Epidermal melanocyte (primary cell): ENCODE measurements around the gene LRRC51.

ENCODE experiments used
- DNase-seq: peaks from one replicate; pipeline ENCODE4 v3.0.0; 2011; ENCODE audit warnings: low spot score; ENCODE audit not compliant: insufficient read length

The LRRC51 gene

GRCh38 chr11:72080326-72081183, at the start of gene LRRC51, which contains the start of gene NUMA1:
Gene LRRC51 (plus strand): TSS chr11:72080850. CDS start chr11:72089084, 8,234 bp downstream.
Gene NUMA1 (minus strand): TSS chr11:72080542. CDS start chr11:72035943, 44,599 bp downstream.
- peak; percentile 91 for DNase-seq

- no peak for DNase-seq
Measured at GRCh38 chr11:72036687-72037086, 44.0 kb upstream of the LRRC51 start.

GRCh38 chr11:72037554-72038311, 42.9 kb upstream of the LRRC51 start:
- no peak for DNase-seq

- peak; percentile 67 for DNase-seq
Measured at GRCh38 chr11:72038491-72038890, 42.2 kb upstream of the LRRC51 start.

DNA sequence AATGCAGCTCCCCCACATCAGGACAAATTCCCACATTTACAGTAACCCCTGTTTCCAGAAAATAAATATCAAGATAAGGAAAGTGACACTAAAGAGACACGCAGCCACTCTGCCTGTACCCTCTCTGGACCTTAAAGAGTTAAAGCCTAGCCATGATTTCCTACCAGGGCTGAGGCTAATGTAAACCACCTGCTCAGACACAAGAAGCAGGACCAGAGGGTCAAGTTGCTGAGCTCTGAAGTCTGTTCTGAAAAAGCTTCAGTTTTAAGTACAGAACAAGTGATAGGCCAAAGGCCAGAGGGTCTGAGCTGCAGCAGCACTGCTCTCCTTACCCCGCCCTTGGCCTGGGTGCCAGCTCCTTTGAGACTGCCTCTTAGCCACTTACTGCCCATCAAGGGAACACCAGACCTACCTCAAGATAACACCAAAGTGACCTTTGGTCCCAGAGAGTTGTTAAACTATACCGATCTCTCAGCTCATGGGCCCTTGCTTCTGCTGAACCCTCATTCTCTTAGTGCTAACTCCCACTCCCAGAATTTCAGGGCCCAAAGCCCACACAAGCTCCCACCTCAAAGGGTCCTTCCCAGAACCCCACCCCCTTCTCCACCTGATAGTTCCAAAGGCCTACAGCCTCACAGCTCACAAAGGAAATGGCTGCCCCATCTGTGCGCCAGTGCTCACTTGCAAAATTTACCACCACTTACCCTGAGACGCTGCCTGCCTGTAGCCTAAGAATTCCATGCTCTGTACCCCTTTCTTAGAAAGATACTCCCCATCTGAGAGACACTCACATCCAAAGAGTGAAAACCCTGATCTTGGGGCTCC, 41.4 kb upstream of the LRRC51 start:
- no peak for DNase-seq

- no peak for DNase-seq
Measured at GRCh38 chr11:72039856-72040401, 40.7 kb upstream of the LRRC51 start.

- DNase-seq = peak; percentile 86
Measured at GRCh38 chr11:72040491-72041363, 39.9 kb upstream of the LRRC51 start.

GRCh38 chr11:72041364-72042063, 39.1 kb upstream of the LRRC51 start:
- DNase-seq = peak; percentile 70

GRCh38 chr11:72042064-72042745, 38.4 kb upstream of the LRRC51 start:
- DNase-seq = no peak

GRCh38 chr11:72045849-72046248, 34.8 kb upstream of the LRRC51 start:
- no peak for DNase-seq

- DNase-seq = no peak
Measured at GRCh38 chr11:72048766-72049460, 31.7 kb upstream of the LRRC51 start.

DNA sequence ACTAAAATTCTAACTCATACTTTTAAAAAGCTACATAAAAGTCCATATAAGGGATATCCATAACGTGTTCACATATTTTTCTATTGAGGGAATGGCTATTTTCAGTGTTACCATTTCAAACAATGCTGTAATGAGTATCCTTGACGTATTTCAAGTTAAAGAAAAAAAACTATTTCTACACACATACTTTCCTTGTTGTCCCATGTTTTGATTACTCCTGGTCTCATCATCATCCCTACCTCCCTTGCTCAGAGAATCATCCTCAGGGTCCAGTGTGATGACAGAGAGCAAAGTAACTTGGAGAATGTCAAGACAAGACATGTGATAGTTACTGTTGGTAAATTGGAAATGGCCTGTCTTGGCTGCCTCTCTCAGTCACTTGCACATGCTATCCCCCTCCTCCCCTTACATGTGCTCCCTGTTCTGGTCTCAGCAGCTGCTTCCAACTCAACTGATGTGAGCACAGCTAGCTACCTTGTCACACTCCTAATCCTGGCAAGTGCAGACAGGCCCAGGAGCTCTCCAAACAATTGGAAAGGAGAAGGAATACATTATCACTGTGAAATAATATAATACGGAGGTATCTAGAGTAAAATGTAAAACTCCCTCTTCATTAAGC, 22.1 kb upstream of the LRRC51 start:
- no peak for DNase-seq

GRCh38 chr11:72061739-72062396, 18.8 kb upstream of the LRRC51 start:
- DNase-seq = no peak

- DNase-seq = no peak
Measured at GRCh38 chr11:72066855-72067254, 13.8 kb upstream of the LRRC51 start.

DNA sequence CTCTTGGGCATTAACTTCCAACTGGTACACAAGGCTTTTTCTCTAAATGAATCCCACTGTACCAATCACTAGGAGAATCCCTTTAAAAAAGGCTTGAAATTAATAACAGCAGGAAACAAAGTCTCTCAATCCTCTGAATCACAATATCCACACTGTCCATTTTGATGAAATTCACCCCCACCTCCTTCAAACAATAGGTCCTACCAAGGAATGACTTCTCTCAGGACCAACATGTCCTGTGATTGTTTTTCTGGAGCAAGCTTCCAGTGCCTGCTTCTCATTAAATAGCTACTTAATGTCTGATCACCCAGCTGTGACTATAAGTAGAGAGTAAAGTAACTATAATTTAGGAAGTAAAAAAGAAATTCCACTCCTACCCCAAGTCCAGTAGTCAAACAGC, 13.4 kb upstream of the LRRC51 start:
- DNase-seq = no peak

- DNase-seq = no peak
Measured at GRCh38 chr11:72067676-72068075, 13.0 kb upstream of the LRRC51 start.

- DNase-seq = no peak
Measured at GRCh38 chr11:72069200-72069599, 11.4 kb upstream of the LRRC51 start.
